GM23338 (cell line): ENCODE measurements around the gene THAP9. TPM values are rescaled to one million over a fixed set of nuclear protein-coding genes. Genes with fewer than 3 reads are reported as not detected.

Source experiments
- ATAC-seq: fragments of 200-7000 bp; cut with Tn5 transposase; 3 replicates; pipeline ENCODE4 v1.9.1; 2020
- DNase-seq: peaks from one replicate; pipeline ENCODE4 v3.0.0-alpha.2; 2015; ENCODE audit warnings: low spot score
- H2AFZ ChIP-seq: fragments of 200-600 bp; sonication (generic); 2 replicates; pipeline ENCODE4 v1.8.0; 2016; ENCODE audit warnings: antibody characterized with exemption, mild to moderate bottlenecking, moderate library complexity
- H3F3A ChIP-seq: fragments of 200-600 bp; sonication (generic); replicated peaks from 2 replicates; pipeline ENCODE4 v1.8.0; 2017; ENCODE audit warnings: antibody characterized with exemption, mixed run types, low read depth
- H3K27ac ChIP-seq: fragments of 200-600 bp; sonication (generic); 2 replicates; pipeline ENCODE4 v1.6.1; 2016; ENCODE audit warnings: low read depth
- H3K27me3 ChIP-seq: fragments of 200-600 bp; sonication (generic); 2 replicates; pipeline ENCODE4 v1.8.0; 2016; ENCODE audit warnings: mild to moderate bottlenecking, mixed run types, moderate library complexity; ENCODE audit not compliant: insufficient read depth
- H3K36me3 ChIP-seq: fragments of 200-600 bp; sonication (generic); 2 replicates; pipeline ENCODE4 v1.8.0; 2016; ENCODE audit warnings: mild to moderate bottlenecking; ENCODE audit not compliant: insufficient read depth
- H3K4me1 ChIP-seq: fragments of 200-600 bp; sonication (generic); 2 replicates; pipeline ENCODE4 v1.8.0; 2016; ENCODE audit warnings: mild to moderate bottlenecking, moderate library complexity; ENCODE audit not compliant: insufficient read depth
- H3K4me2 ChIP-seq: fragments of 200-600 bp; sonication (generic); 2 replicates; pipeline ENCODE4 v1.7.1; 2017; ENCODE audit warnings: mixed run types
- H3K4me3 ChIP-seq: fragments of 200-600 bp; sonication (generic); 2 replicates; pipeline ENCODE4 v1.6.1; 2016; ENCODE audit warnings: mixed run types
- H3K79me2 ChIP-seq: fragments of 200-600 bp; sonication (generic); replicated peaks from 2 replicates; pipeline ENCODE4 v1.8.0; 2017; ENCODE audit warnings: mild to moderate bottlenecking; ENCODE audit not compliant: insufficient read depth
- H3K9me2 ChIP-seq: fragments of 200-600 bp; sonication (generic); 2 replicates; pipeline ENCODE4 v1.8.0; 2017; ENCODE audit not compliant: insufficient read depth
- H4K20me1 ChIP-seq: fragments of 200-600 bp; sonication (generic); replicated peaks from 2 replicates; pipeline ENCODE4 v1.8.0; 2017; ENCODE audit warnings: mild to moderate bottlenecking; ENCODE audit not compliant: insufficient read depth
- H3K27ac Mint-ChIP-seq: 2 replicates; pipeline ENCODE4 v1.8.0; 2020; ENCODE audit warnings: inconsistent platforms, mild to moderate bottlenecking, moderate library complexity, mixed read lengths
- H3K27me3 Mint-ChIP-seq: 3 replicates; pipeline ENCODE4 v1.8.0; 2022; ENCODE audit warnings: low read depth, mild to moderate bottlenecking, moderate library complexity, mixed read lengths, inconsistent platforms; ENCODE audit not compliant: insufficient read depth, poor library complexity
- H3K36me3 Mint-ChIP-seq: 3 replicates; pipeline ENCODE4 v1.8.0; 2021; ENCODE audit warnings: low read depth, mild to moderate bottlenecking, inconsistent platforms, moderate library complexity, mixed read lengths
- H3K4me1 Mint-ChIP-seq: 3 replicates; pipeline ENCODE4 v1.8.0; 2020; ENCODE audit warnings: mild to moderate bottlenecking, inconsistent platforms, mixed read lengths
- H3K4me3 Mint-ChIP-seq: 3 replicates; pipeline ENCODE4 v1.8.0; 2021; ENCODE audit warnings: moderate library complexity, mild to moderate bottlenecking, inconsistent platforms, mixed read lengths
- H3K9me3 Mint-ChIP-seq: 3 replicates; pipeline ENCODE4 v1.8.0; 2020; ENCODE audit warnings: moderate library complexity, mild to moderate bottlenecking, inconsistent platforms, mixed read lengths
- EZH2phosphoT487 ChIP-seq: fragments of 200-600 bp; sonication (generic); IDR thresholded peaks from one replicate; pipeline ENCODE4 v1.8.1; 2018; ENCODE audit warnings: antibody characterized with exemption; ENCODE audit not compliant: unreplicated experiment
- STAT1 ChIP-seq: IDR thresholded peaks from one replicate; pipeline ENCODE4 v1.6.1; 2016; ENCODE audit warnings: antibody characterized with exemption; ENCODE audit not compliant: unreplicated experiment
- ZNF331 ChIP-seq: fragments of 250-450 bp; sonication (Bioruptor Pico); IDR thresholded peaks from 2 replicates; pipeline ENCODE4 v1.5.0; 2020; ENCODE audit warnings: low read depth, mild to moderate bottlenecking, moderate library complexity
- polyA plus RNA-seq: library from polyadenylated mRNA; unstranded; fragments of >200 nt; fragmentation: Nextera tagmentation; extraction: Ambion mirVana; gene quantifications from 2 replicates; pipeline ENCODE4 v1.2.1, GENCODE V29; 2016
- total RNA-seq: library from RNA; depleted of rRNA; stranded (reverse); fragments of >200 nt; shearing (Covaris generic); gene quantifications from 2 replicates; pipeline ENCODE4 v1.2.3, GENCODE V29; 2014
- TF ChIP-seq, protein P1 (sequence below): IDR thresholded peaks from one replicate; pipeline ENCODE4 v1.6.1; 2018; ENCODE audit warnings: antibody characterized with exemption; ENCODE audit not compliant: unreplicated experiment
- TF ChIP-seq, protein P2 (sequence below), 2 experiments: fragments of 200-600 bp in 1 of 2; sonication (generic) in 1 of 2; conservative IDR thresholded peaks; 2 replicates each; pipeline versions ENCODE4 v1.5.1 to v1.6.1; 2016 to 2017; ENCODE audit warnings: antibody characterized with exemption in 2 of 2, low read depth in 2 of 2, mild to moderate bottlenecking in 2 of 2, moderate library complexity in 1 of 2
- TF ChIP-seq, protein P3 (sequence below): IDR thresholded peaks from 2 replicates; pipeline ENCODE4 v1.6.1; 2016; ENCODE audit warnings: antibody characterized with exemption

Gene THAP9
- total and polyA plus RNA-seq, 2 experiments from 2014 or later, result 8.7 to 22.3 TPM

DNA sequence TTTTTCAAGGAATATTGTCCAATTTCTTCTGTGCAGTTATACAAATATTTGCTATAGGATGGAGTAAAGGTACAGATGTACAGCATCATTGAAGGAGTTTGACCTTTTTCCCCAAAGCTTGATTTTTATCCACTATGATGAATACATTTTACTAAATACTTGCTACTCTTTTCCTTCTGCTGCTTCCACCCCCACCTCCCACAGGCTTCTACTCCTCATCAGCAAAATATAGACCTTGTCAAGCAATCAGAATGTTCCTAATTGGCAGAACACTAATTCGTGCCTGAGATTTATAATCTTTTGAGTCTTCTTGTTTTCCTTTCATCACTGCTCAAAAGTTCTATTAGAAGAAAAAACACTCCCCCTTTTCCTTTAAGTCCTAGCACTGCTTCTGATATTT is 3.8 kb upstream of the THAP9 start:
- Mint-ChIP-seq H3K4me1 (peaks cover 13% of the 10 kb centered on the region), H3K9me3 (no peaks in the 10 kb centered on the region), H3K27ac (no peak overlapping the region), H3K36me3 (peaks cover 43% of the 10 kb centered on the region), H3K4me3 (peak overlapping the region; percentile 9; the same call in 1 of the 3 replicates), H3K27me3 (no peaks in the 10 kb centered on the region)
- no peak for ATAC-seq
- Histone ChIP-seq H3K79me2 (peaks cover 76% of the 10 kb centered on the region), H4K20me1 (peaks cover 34% of the 10 kb centered on the region), H3K27ac (no peak overlapping the region), H3K27me3 (no peaks in the 10 kb centered on the region), H2AFZ (no peak overlapping the region), H3K4me1 (peaks cover 9% of the 10 kb centered on the region; the same call in 1 of the 2 replicates), H3F3A (peaks cover 19% of the 10 kb centered on the region), H3K4me2 (no peak overlapping the region), H3K4me3 (peak overlapping the region; percentile 86; the same call in 1 of the 2 replicates), H3K9me2 (no peaks in the 10 kb centered on the region), H3K36me3 (peaks cover 47% of the 10 kb centered on the region; the same call in 1 of the 2 replicates)
- no peak for DNase-seq
- TF ChIP-seq, protein P1, sequence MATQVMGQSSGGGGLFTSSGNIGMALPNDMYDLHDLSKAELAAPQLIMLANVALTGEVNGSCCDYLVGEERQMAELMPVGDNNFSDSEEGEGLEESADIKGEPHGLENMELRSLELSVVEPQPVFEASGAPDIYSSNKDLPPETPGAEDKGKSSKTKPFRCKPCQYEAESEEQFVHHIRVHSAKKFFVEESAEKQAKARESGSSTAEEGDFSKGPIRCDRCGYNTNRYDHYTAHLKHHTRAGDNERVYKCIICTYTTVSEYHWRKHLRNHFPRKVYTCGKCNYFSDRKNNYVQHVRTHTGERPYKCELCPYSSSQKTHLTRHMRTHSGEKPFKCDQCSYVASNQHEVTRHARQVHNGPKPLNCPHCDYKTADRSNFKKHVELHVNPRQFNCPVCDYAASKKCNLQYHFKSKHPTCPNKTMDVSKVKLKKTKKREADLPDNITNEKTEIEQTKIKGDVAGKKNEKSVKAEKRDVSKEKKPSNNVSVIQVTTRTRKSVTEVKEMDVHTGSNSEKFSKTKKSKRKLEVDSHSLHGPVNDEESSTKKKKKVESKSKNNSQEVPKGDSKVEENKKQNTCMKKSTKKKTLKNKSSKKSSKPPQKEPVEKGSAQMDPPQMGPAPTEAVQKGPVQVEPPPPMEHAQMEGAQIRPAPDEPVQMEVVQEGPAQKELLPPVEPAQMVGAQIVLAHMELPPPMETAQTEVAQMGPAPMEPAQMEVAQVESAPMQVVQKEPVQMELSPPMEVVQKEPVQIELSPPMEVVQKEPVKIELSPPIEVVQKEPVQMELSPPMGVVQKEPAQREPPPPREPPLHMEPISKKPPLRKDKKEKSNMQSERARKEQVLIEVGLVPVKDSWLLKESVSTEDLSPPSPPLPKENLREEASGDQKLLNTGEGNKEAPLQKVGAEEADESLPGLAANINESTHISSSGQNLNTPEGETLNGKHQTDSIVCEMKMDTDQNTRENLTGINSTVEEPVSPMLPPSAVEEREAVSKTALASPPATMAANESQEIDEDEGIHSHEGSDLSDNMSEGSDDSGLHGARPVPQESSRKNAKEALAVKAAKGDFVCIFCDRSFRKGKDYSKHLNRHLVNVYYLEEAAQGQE, result no peak
- TF ChIP-seq, protein P2, sequence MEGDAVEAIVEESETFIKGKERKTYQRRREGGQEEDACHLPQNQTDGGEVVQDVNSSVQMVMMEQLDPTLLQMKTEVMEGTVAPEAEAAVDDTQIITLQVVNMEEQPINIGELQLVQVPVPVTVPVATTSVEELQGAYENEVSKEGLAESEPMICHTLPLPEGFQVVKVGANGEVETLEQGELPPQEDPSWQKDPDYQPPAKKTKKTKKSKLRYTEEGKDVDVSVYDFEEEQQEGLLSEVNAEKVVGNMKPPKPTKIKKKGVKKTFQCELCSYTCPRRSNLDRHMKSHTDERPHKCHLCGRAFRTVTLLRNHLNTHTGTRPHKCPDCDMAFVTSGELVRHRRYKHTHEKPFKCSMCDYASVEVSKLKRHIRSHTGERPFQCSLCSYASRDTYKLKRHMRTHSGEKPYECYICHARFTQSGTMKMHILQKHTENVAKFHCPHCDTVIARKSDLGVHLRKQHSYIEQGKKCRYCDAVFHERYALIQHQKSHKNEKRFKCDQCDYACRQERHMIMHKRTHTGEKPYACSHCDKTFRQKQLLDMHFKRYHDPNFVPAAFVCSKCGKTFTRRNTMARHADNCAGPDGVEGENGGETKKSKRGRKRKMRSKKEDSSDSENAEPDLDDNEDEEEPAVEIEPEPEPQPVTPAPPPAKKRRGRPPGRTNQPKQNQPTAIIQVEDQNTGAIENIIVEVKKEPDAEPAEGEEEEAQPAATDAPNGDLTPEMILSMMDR (conservative IDR thresholded peaks at IDR 0.05; ENCODE audit: low read depth in 2 of 2), result no peak
- no peak for TF ChIP-seq ZNF331 (CRISPR knock-in tag)

DNA sequence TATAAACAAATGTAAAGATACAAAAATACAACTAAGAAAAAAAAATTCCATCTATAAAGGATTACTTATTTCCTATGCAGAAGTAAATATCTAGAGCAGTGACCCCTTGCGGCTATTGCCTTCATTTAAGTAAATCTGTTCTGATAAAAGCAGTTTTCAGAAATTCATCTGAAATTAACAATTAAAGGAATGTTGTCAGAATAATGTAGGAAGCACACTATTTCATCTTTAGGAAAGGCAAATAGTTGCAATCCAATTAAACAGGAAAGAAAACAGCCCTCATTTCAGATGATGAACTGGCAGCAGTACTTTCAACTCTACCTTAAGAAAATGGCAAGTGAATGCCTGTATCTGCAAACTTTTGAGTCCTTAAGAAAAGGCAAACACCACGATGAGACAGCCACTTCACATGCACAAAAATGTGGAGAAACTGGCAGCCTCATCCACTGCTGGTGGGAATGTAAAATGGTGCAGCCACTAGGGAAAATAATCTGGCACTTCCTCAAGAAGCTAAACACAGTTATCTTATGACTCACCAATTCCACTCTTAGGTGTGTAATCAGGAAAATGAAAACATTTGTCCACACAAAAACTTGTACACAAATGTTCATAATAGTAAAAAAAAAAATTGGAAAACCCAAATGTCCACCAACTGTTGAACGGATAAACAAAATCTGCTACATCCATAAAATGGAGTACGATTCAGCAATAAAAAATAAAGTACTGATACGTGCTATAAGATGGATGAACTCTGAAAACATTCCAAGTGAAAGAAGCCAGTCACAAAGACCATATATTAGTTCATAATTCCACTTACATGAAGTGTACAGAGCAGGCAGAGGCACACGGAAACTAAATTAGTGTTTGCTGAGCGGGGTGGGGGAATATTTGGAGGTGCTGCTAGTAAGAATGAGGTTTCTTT is 2.0 kb upstream of the THAP9 start:
- Histone ChIP-seq H3K27ac (no peak overlapping the region), H3K79me2 (peaks cover 91% of the 10 kb centered on the region), H3F3A (peaks cover 15% of the 10 kb centered on the region), H3K27me3 (no peaks in the 10 kb centered on the region), H4K20me1 (peaks cover 30% of the 10 kb centered on the region), H3K9me2 (no peaks in the 10 kb centered on the region), H3K36me3 (peaks cover 42% of the 10 kb centered on the region; the same call in 1 of the 2 replicates), H3K4me1 (peaks cover 4% of the 10 kb centered on the region; the same call in 1 of the 2 replicates), H3K4me3 (peak overlapping the region; percentile 86), H3K4me2 (peak overlapping the region; percentile 93), H2AFZ (no peak overlapping the region)
- H3K4me1 Mint-ChIP-seq, result peaks cover 8% of the 10 kb centered on the region
- no peak for ATAC-seq
- no peak for TF ChIP-seq EZH2phosphoT487
- no peak for TF ChIP-seq STAT1
- TF ChIP-seq, protein P3, sequence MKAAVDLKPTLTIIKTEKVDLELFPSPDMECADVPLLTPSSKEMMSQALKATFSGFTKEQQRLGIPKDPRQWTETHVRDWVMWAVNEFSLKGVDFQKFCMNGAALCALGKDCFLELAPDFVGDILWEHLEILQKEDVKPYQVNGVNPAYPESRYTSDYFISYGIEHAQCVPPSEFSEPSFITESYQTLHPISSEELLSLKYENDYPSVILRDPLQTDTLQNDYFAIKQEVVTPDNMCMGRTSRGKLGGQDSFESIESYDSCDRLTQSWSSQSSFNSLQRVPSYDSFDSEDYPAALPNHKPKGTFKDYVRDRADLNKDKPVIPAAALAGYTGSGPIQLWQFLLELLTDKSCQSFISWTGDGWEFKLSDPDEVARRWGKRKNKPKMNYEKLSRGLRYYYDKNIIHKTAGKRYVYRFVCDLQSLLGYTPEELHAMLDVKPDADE, result no peak
- TF ChIP-seq, protein P2 (conservative IDR thresholded peaks at IDR 0.05; ENCODE audit: low read depth in 2 of 2), result no peak; a peak in 1 of 4 replicates
- no peaks in the 10 kb centered on the region for H3K9me3 Mint-ChIP-seq
- H3K27ac Mint-ChIP-seq, result no peak overlapping the region
- peaks cover 32% of the 10 kb centered on the region for H3K36me3 Mint-ChIP-seq
- DNase-seq, result no peak
- peaks cover 2% of the 10 kb centered on the region for H3K27me3 Mint-ChIP-seq
- no peak overlapping the region for H3K4me3 Mint-ChIP-seq
